GM12878 (cell line): ENCODE results near the gene PAPOLA. TPM values are rescaled to one million over a fixed set of nuclear protein-coding genes. Genes with fewer than 3 reads are reported as not detected.

Experiments
- ATAC-seq: fragments of 200-7000 bp; cut with Tn5 transposase; 3 replicates; pipeline ENCODE4 v1.9.1; 2020; ENCODE audit warnings: mild to moderate bottlenecking, moderate library complexity
- BruUV-seq: library from RNA; stranded (reverse); fragments of 400-500 nt; replicated peaks from 2 replicates; lab custom pipeline; 2021; lab: Mats Ljungman, UMichigan
- CTCF ChIA-PET: fragments of 300-600 bp; sonication (Branson Sonifier 250); formaldehyde crosslinking; extraction: SDS; loops from one replicate; lab custom pipeline; 2021; ENCODE audit warnings: inconsistent platforms; lab: Yijun Ruan, JAX
- POLR2A ChIA-PET: fragments of 350-600 bp; formaldehyde crosslinking; extraction: SDS; loops from one replicate; lab custom pipeline; 2021; ENCODE audit warnings: inconsistent platforms; lab: Charles Lee
- RAD21 ChIA-PET: fragments of 300-600 bp; sonication (Branson Sonifier 250); formaldehyde crosslinking; loops from one replicate; lab custom pipeline; 2023; ENCODE audit warnings: antibody characterized with exemption; ENCODE audit not compliant: unreplicated experiment; lab: Charles Lee
- SMC1A ChIA-PET: fragments of 300-600 bp; sonication (Branson Sonifier 250); formaldehyde crosslinking; loops from one replicate; lab custom pipeline; 2023; ENCODE audit not compliant: unreplicated experiment, uncharacterized antibody; lab: Charles Lee
- DNase-seq: peaks from one replicate; pipeline ENCODE4 v3.0.0-alpha.2; 2011; ENCODE audit warnings: low read depth, low spot score
- FAIRE-seq: peaks from 3 replicates; lab custom pipeline; 2011; peaks lifted over from hg19 to GRCh38; lab: Jason Lieb, UNC
- H2AFZ ChIP-seq: 2 replicates; pipeline ENCODE4 v1.6.0; 2011; ENCODE audit warnings: low read depth, low read length, control low read depth; ENCODE audit not compliant: control insufficient read depth
- H3K27ac ChIP-seq: 2 replicates; pipeline ENCODE4 v1.5.1; 2011; ENCODE audit warnings: control low read depth; ENCODE audit not compliant: control insufficient read depth, insufficient read depth
- H3K27me3 ChIP-seq, 2 experiments: replicated peaks in 1 of 2; 2 replicates each; pipeline versions ENCODE4 v1.6.0 to v1.6.1; 2011; ENCODE audit warnings: low read length in 1 of 2; ENCODE audit not compliant: control insufficient read depth in 2 of 2, insufficient read depth in 2 of 2
- H3K36me3 ChIP-seq, 2 experiments: 2 replicates each; pipeline ENCODE4 v1.5.1; 2011; ENCODE audit warnings: low read length in 1 of 2; ENCODE audit not compliant: control insufficient read depth in 2 of 2, insufficient read depth in 2 of 2
- H3K4me1 ChIP-seq: 2 replicates; pipeline ENCODE4 v1.6.1; 2011; ENCODE audit warnings: mild to moderate bottlenecking, low read length, moderate library complexity, mixed read lengths; ENCODE audit not compliant: control insufficient read depth, insufficient read depth
- H3K4me2 ChIP-seq: 2 replicates; pipeline ENCODE4 v1.6.0; 2011; ENCODE audit warnings: control low read depth; ENCODE audit not compliant: control insufficient read depth, insufficient read depth
- H3K4me3 ChIP-seq: fragments of 200-600 bp; sonication (generic); 2 replicates; pipeline ENCODE4 v1.5.1; 2016
- H3K79me2 ChIP-seq: 2 replicates; pipeline ENCODE4 v1.6.0; 2011; ENCODE audit warnings: low read length; ENCODE audit not compliant: control insufficient read depth, insufficient read depth
- H3K9ac ChIP-seq: 2 replicates; pipeline ENCODE4 v1.8.0; 2011; ENCODE audit warnings: low read length, control low read depth, mixed read lengths; ENCODE audit not compliant: control insufficient read depth, insufficient read depth
- H3K9me3 ChIP-seq: replicated peaks from 3 replicates; pipeline ENCODE4 v1.5.1; 2011; ENCODE audit warnings: mild to moderate bottlenecking, low read length; ENCODE audit not compliant: control insufficient read depth, insufficient read depth
- H4K20me1 ChIP-seq: 2 replicates; pipeline ENCODE4 v1.6.0; 2011; ENCODE audit not compliant: control insufficient read depth, insufficient read depth
- BACH1 ChIP-seq: fragments of 450-650 bp; IDR thresholded peaks from 2 replicates; pipeline ENCODE4 v1.6.1; 2017; ENCODE audit warnings: mild to moderate bottlenecking, borderline replicate concordance
- IRF4 ChIP-seq: IDR thresholded peaks from 2 replicates; pipeline ENCODE4 v1.6.1; 2011; ENCODE audit warnings: low read depth, low read length
- NBN ChIP-seq: fragments of 450-650 bp; IDR thresholded peaks from 2 replicates; pipeline ENCODE4 v1.6.1; 2016
- NFYA ChIP-seq: IDR thresholded peaks from 2 replicates; pipeline ENCODE4 v1.6.1; 2011; ENCODE audit warnings: low read depth, mild to moderate bottlenecking, low read length, improper control_type of control experiment, borderline replicate concordance
- REST ChIP-seq: IDR thresholded peaks from 2 replicates; pipeline ENCODE4 v1.6.1; 2012; ENCODE audit warnings: mild to moderate bottlenecking, low read depth, low read length
- RUNX3 ChIP-seq: IDR thresholded peaks from 2 replicates; pipeline ENCODE4 v1.6.1; 2012; ENCODE audit warnings: low read length, inconsistent platforms
- SIN3A ChIP-seq: IDR thresholded peaks from 2 replicates; pipeline ENCODE4 v1.6.1; 2012; ENCODE audit warnings: low read depth, low read length, improper control_type of control experiment
- SP1 ChIP-seq: IDR thresholded peaks from one replicate; pipeline ENCODE4 v1.6.1; 2011; ENCODE audit warnings: low read depth, low read length
- ZNF207 ChIP-seq: fragments of 450-650 bp; IDR thresholded peaks from 2 replicates; pipeline ENCODE4 v1.6.1; 2014; ENCODE audit warnings: antibody characterized with exemption, mild to moderate bottlenecking, borderline replicate concordance
- WGBS: methylation state at CpG from one replicate; pipeline ENCODE4 v1.1.6; 2016; ENCODE audit warnings: low lambda C conversion rate; ENCODE audit not compliant: insufficient replicate concordance, insufficient coverage; ENCODE audit errors: missing lambda C conversion rate; 5-methylcytosine and 5-hydroxymethylcytosine counted together
- in situ Hi-C: fragments of 300-500 bp; cut with MboI; formaldehyde crosslinking; loops from 9 replicates; pipeline ENCODE4 v1.14.3; 2018; ENCODE audit warnings: mixed read lengths
- intact Hi-C: fragments of 100-400 bp; cut with micrococcal nuclease; formaldehyde crosslinking; loops from one replicate; pipeline ENCODE4 v1.14.2; 2022; ENCODE audit not compliant: unreplicated experiment
- polyA plus RNA-seq, 11 experiments: library from polyadenylated mRNA; depleted of rRNA in 4 of 11; unstranded in 6 of 11; stranded (reverse) in 5 of 11; fragments of >200 nt; fragmentation: Nextera tagmentation in 4 of 11; fragmentation: Illumina TruSeq in 1 of 11; extraction: Ambion mirVana in 4 of 11; extraction: Trizol in 1 of 11; gene quantifications; 1 replicate in 1 of 11; 2 replicates in 10 of 11; pipeline versions ENCODE4 v1.2.1 to v1.2.3, GENCODE V29; 2011 to 2016; ENCODE audit warnings: inconsistent platforms in 2 of 11, missing spikeins in 2 of 11, low read depth in 1 of 11
- total RNA-seq, 4 experiments: library from RNA; depleted of rRNA in 3 of 4; stranded (reverse); fragments of >200 nt in 3 of 4; fragmentation: Illumina TruSeq in 1 of 4; extraction: Trizol in 1 of 4; gene quantifications; 2 replicates each; pipeline versions ENCODE4 v1.2.1 to v1.2.3, GENCODE V29; 2013 to 2021
- TF ChIP-seq, protein P1 (sequence below): IDR thresholded peaks from 2 replicates; pipeline ENCODE4 v1.6.1; 2012; ENCODE audit warnings: low read length, inconsistent platforms
- TF ChIP-seq, protein P2 (sequence below): IDR thresholded peaks from 2 replicates; pipeline ENCODE4 v1.6.1; 2012; ENCODE audit warnings: low read depth, low read length, improper control_type of control experiment
- TF ChIP-seq, protein P3 (sequence below): fragments of 450-650 bp; IDR thresholded peaks from 2 replicates; pipeline ENCODE4 v1.6.1; 2017; ENCODE audit warnings: mild to moderate bottlenecking, moderate library complexity
- TF ChIP-seq, protein P4 (sequence below): IDR thresholded peaks from 2 replicates; pipeline ENCODE4 v1.6.1; 2011; ENCODE audit warnings: low read depth, mild to moderate bottlenecking, low read length, moderate library complexity, borderline replicate concordance; ENCODE audit errors: extremely low read depth

Gene PAPOLA
- total and polyA plus RNA-seq, 10 of the 15 experiments (the other 5 are each of a cell fraction or from before 2014, with no cell fraction given) = 46.0 to 185 (median 114) TPM

- no peak overlapping the region for H3K4me3 ChIP-seq
- POLR2A ChIA-PET = no interaction called here
- TF ChIP-seq SIN3A (no peak), SP1 (no peak), NFYA (no peak), REST (no peak), ZNF207 (no peak), RUNX3 (peak; percentile 37; the same call in 1 of the 2 replicates), NBN (no peak), IRF4 (no peak), BACH1 (no peak)
- TF ChIP-seq, protein P1, sequence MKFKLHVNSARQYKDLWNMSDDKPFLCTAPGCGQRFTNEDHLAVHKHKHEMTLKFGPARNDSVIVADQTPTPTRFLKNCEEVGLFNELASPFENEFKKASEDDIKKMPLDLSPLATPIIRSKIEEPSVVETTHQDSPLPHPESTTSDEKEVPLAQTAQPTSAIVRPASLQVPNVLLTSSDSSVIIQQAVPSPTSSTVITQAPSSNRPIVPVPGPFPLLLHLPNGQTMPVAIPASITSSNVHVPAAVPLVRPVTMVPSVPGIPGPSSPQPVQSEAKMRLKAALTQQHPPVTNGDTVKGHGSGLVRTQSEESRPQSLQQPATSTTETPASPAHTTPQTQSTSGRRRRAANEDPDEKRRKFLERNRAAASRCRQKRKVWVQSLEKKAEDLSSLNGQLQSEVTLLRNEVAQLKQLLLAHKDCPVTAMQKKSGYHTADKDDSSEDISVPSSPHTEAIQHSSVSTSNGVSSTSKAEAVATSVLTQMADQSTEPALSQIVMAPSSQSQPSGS = no peak
- TF ChIP-seq, protein P2, sequence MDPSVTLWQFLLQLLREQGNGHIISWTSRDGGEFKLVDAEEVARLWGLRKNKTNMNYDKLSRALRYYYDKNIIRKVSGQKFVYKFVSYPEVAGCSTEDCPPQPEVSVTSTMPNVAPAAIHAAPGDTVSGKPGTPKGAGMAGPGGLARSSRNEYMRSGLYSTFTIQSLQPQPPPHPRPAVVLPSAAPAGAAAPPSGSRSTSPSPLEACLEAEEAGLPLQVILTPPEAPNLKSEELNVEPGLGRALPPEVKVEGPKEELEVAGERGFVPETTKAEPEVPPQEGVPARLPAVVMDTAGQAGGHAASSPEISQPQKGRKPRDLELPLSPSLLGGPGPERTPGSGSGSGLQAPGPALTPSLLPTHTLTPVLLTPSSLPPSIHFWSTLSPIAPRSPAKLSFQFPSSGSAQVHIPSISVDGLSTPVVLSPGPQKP = no peak
- TF ChIP-seq, protein P3, sequence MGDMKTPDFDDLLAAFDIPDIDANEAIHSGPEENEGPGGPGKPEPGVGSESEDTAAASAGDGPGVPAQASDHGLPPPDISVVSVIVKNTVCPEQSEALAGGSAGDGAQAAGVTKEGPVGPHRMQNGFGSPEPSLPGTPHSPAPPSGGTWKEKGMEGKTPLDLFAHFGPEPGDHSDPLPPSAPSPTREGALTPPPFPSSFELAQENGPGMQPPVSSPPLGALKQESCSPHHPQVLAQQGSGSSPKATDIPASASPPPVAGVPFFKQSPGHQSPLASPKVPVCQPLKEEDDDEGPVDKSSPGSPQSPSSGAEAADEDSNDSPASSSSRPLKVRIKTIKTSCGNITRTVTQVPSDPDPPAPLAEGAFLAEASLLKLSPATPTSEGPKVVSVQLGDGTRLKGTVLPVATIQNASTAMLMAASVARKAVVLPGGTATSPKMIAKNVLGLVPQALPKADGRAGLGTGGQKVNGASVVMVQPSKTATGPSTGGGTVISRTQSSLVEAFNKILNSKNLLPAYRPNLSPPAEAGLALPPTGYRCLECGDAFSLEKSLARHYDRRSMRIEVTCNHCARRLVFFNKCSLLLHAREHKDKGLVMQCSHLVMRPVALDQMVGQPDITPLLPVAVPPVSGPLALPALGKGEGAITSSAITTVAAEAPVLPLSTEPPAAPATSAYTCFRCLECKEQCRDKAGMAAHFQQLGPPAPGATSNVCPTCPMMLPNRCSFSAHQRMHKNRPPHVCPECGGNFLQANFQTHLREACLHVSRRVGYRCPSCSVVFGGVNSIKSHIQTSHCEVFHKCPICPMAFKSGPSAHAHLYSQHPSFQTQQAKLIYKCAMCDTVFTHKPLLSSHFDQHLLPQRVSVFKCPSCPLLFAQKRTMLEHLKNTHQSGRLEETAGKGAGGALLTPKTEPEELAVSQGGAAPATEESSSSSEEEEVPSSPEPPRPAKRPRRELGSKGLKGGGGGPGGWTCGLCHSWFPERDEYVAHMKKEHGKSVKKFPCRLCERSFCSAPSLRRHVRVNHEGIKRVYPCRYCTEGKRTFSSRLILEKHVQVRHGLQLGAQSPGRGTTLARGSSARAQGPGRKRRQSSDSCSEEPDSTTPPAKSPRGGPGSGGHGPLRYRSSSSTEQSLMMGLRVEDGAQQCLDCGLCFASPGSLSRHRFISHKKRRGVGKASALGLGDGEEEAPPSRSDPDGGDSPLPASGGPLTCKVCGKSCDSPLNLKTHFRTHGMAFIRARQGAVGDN = no peak
- TF ChIP-seq, protein P4, sequence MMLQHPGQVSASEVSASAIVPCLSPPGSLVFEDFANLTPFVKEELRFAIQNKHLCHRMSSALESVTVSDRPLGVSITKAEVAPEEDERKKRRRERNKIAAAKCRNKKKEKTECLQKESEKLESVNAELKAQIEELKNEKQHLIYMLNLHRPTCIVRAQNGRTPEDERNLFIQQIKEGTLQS = no peak
Measured at GRCh38 chr14:96567289-96567899, 65.2 kb downstream of the PAPOLA start.

More at GRCh38 chr14:96567289-96567899, 65.2 kb downstream of the PAPOLA start:
- in situ Hi-C loops (no loop called here), intact Hi-C loops (loop anchor here (1.0 kb wide), 1 partner anchor 174 kb away; no protein-coding TSS in a partner anchor)
- ChIA-PET CTCF (interaction anchor here (0.6 to 8.4 kb wide), 23 partner anchors 10 to 1661 kb away, joined by 3 to 93 read pairs (median 4); no protein-coding TSS in a partner anchor), SMC1A (interaction anchor here (0.7 to 4.7 kb wide), 12 partner anchors 8 to 288 kb away, joined by 3 to 31 read pairs (median 4); no protein-coding TSS in a partner anchor), RAD21 (interaction anchor here (1.2 to 6.6 kb wide), 4 partner anchors 9 to 286 kb away, joined by 3 to 41 read pairs (median 8); no protein-coding TSS in a partner anchor)
- BruUV-seq = no TSS peak
- Histone ChIP-seq H4K20me1 (no peaks in the 10 kb centered on the region), H3K9me3 (no peaks in the 10 kb centered on the region), H2AFZ (no peak overlapping the region), H3K79me2 (no peaks in the 10 kb centered on the region), H3K27me3 (no peaks in the 10 kb centered on the region), H3K36me3 (peaks cover 0 to 15% of the 10 kb centered on the region in 2 experiments; a peak in 1 of 4 replicates), H3K4me2 (no peak overlapping the region), H3K9ac (no peak overlapping the region), H3K27ac (no peak overlapping the region), H3K4me1 (no peaks in the 10 kb centered on the region)
- DNase-seq = no peak
- no peak for FAIRE-seq
- 39% methylated on average over 3 of the region's 3 CpGs for whole genome bisulfite sequencing
- ATAC-seq = peak; percentile 90
